ENCODE results near the gene TMTC4. TPM values are rescaled to one million over a fixed set of nuclear protein-coding genes. Genes with fewer than 3 reads are reported as not detected.

The TMTC4 gene
- total and polyA plus RNA-seq, 7 donors = 3.6 to 16.9 (median 8.6) TPM

DNA sequence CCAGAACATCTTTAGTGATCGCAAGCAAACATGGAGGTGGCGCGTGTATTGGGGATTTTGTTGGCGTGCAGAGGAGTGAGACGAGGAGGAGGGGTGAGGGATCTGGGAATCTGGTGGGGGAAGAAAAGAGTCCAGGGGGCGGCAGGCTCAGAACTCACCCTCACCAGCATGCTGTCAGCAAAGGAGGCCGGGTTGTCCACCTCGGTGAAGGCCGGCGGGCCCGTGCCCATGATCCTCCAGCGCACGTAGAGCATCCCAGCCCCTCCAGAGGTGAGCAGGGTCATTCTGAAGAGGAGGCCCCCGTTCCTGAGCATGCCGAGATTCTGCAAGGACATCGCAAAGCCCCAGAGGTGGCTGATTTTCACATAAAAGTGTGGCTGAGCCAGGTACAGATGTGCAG is 37.2 kb downstream of the TMTC4 start:
- intact Hi-C loops (cut with DNase I) = no loop called here
- Histone ChIP-seq H3K4me1 (peaks cover 0 to 14% (median 0%) of the 10 kb centered on the region in 4 donors), H3K36me3 (peaks cover 0 to 66% (median 14%) of the 10 kb centered on the region in 4 donors), H3K9me3 (no peaks in the 10 kb centered on the region), H3K27me3 (no peaks in the 10 kb centered on the region), H3K4me3 (no peak overlapping the region), H3K27ac (no peak overlapping the region)
- no peak for DNase-seq
- no peak for TF ChIP-seq EP300 (IDR thresholded peaks at IDR 0.05)
- no peak for TF ChIP-seq POLR2AphosphoS5 (IDR thresholded peaks at IDR 0.05)
- no peak for TF ChIP-seq POLR2A (IDR thresholded peaks at IDR 0.05)
- TF ChIP-seq, protein P1, sequence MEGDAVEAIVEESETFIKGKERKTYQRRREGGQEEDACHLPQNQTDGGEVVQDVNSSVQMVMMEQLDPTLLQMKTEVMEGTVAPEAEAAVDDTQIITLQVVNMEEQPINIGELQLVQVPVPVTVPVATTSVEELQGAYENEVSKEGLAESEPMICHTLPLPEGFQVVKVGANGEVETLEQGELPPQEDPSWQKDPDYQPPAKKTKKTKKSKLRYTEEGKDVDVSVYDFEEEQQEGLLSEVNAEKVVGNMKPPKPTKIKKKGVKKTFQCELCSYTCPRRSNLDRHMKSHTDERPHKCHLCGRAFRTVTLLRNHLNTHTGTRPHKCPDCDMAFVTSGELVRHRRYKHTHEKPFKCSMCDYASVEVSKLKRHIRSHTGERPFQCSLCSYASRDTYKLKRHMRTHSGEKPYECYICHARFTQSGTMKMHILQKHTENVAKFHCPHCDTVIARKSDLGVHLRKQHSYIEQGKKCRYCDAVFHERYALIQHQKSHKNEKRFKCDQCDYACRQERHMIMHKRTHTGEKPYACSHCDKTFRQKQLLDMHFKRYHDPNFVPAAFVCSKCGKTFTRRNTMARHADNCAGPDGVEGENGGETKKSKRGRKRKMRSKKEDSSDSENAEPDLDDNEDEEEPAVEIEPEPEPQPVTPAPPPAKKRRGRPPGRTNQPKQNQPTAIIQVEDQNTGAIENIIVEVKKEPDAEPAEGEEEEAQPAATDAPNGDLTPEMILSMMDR (IDR thresholded peaks at IDR 0.05) = no peak
- 93 to 97% methylated on average over 16 of the region's 16 CpGs for WGBS, 2 donors

DNA sequence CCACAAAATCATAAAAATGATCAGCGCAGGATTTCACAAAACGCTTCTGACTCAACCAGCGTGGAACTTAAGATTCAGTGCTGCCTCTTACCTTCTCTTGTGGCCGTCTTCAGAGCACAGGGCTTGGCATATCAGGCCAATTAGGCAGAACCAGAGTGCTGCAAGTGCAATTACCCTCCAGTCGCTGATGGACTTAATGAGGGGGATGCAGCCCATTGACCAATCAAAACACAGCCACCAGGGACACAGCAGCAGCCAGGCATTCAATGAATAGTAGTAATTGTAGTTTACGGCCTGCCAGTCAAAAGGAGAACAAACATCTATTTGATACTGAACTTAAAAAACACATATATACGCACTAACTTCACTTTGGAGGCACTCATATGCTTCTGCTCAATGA is 38.2 kb downstream of the TMTC4 start:
- H3K27me3 ChIP-seq = no peaks in the 10 kb centered on the region
- TF ChIP-seq, protein P1 (IDR thresholded peaks at IDR 0.05) = no peak
- TF ChIP-seq POLR2A (IDR thresholded peaks at IDR 0.05) = no peak
- TF ChIP-seq POLR2AphosphoS5 (IDR thresholded peaks at IDR 0.05) = no peak
- no peak for TF ChIP-seq EP300 (IDR thresholded peaks at IDR 0.05)
- H3K36me3 ChIP-seq = peaks cover 0 to 60% (median 10%) of the 10 kb centered on the region in 4 donors
- peaks cover 0 to 14% (median 0%) of the 10 kb centered on the region in 4 donors for H3K4me1 ChIP-seq
- WGBS, 2 donors = 91 to 96% methylated on average over 7 of the region's 7 CpGs
- intact Hi-C loops (cut with DNase I) = no loop called here
- no peaks in the 10 kb centered on the region for H3K9me3 ChIP-seq
- no peak overlapping the region for H3K4me3 ChIP-seq
- no peak overlapping the region for H3K27ac ChIP-seq
- DNase-seq = no peak

DNA sequence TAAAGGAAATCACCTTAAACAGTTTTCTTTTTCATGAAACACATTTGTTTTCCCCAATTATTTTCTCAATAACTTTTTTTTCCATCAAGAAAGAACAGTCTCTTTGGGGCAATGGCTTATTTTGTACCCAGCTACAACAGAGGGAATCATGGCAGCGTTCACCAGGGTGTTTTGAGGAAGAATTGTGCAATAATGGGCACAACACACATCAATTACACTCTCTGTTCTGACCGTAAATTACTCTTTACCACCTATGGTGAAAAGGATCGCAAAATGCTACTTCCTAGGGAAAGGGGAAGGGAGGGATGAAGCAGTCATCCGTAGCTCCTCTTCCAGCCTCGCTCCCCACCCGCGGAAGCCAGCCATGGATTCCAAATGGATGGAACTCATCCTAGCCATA is 38.6 kb downstream of the TMTC4 start:
- no peak overlapping the region for H3K4me3 ChIP-seq
- no peaks in the 10 kb centered on the region for H3K27me3 ChIP-seq
- 90 to 92% methylated on average over 7 of the region's 7 CpGs for WGBS, 2 donors
- no peaks in the 10 kb centered on the region for H3K9me3 ChIP-seq
- H3K27ac ChIP-seq = no peak overlapping the region
- peaks cover 0 to 55% (median 10%) of the 10 kb centered on the region in 4 donors for H3K36me3 ChIP-seq
- TF ChIP-seq, protein P1 (IDR thresholded peaks at IDR 0.05) = no peak
- TF ChIP-seq POLR2AphosphoS5 (IDR thresholded peaks at IDR 0.05) (no peak), POLR2A (IDR thresholded peaks at IDR 0.05) (no peak), EP300 (IDR thresholded peaks at IDR 0.05) (no peak)
- peaks cover 0 to 14% (median 0%) of the 10 kb centered on the region in 4 donors for H3K4me1 ChIP-seq
- intact Hi-C loops (cut with DNase I) = no loop called here
- no peak for DNase-seq

DNA sequence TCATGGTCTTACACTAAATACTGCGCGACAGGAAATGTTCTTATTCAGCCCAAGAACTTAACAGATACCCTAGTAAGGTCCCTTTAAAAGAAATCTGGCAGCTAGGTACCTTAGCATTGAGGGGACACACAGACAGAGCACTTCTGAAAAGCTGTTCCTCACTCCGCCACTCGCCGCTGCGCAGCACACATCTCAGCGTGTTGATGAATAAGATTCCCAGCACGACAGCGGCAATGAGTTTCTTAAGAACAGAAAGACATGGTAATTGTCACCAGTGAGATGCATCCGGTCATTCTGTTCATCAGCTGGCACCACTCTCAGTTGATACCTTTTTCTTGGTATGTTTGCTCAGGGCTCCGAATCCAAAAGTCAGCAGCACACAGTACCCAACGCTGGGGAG is 39.9 kb downstream of the TMTC4 start:
- TF ChIP-seq POLR2AphosphoS5 (IDR thresholded peaks at IDR 0.05) (no peak), POLR2A (IDR thresholded peaks at IDR 0.05) (no peak), EP300 (IDR thresholded peaks at IDR 0.05) (no peak)
- TF ChIP-seq, protein P1 (IDR thresholded peaks at IDR 0.05) = no peak
- H3K36me3 ChIP-seq = peaks cover 0 to 53% (median 10%) of the 10 kb centered on the region in 4 donors

DNA sequence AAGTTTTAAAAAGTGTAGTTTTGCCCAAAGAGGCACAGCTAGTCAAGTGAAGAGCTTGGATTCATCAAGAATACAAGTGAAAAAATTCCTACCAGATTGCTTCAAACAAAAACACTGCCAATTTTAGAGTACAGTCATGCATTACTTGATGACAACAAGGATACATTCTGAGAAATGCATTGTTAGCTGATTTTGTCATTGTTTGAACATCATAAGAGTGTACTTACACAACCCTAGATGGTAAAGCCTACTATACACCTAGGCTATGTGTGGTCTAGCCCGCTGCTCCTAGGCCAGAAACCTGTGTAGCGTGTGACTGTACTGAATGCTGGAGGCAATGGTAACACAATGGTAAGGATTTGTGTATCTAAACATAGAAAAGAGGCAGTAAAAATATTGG is 41.1 kb downstream of the TMTC4 start:
- H3K4me1 ChIP-seq = peaks cover 0 to 14% (median 0%) of the 10 kb centered on the region in 4 donors
- 91 to 94% methylated on average over 2 of the region's 2 CpGs for WGBS, 2 donors
- no peaks in the 10 kb centered on the region for H3K9me3 ChIP-seq
- DNase-seq = no peak
- H3K27me3 ChIP-seq = no peaks in the 10 kb centered on the region
- H3K27ac ChIP-seq = peak overlapping the region in 3 of 4 donors; percentile 5 to 72 (median 54)
- no peak for TF ChIP-seq EP300 (IDR thresholded peaks at IDR 0.05)
- TF ChIP-seq POLR2AphosphoS5 (IDR thresholded peaks at IDR 0.05) = peak in 2 of 4 donors; percentile 9 to 28
- peaks cover 0 to 58% (median 11%) of the 10 kb centered on the region in 4 donors for H3K36me3 ChIP-seq
- H3K4me3 ChIP-seq = no peak overlapping the region
- intact Hi-C loops (cut with DNase I) = no loop called here

More for the DNA sequence above, 39.9 kb downstream of the TMTC4 start:
- H3K27ac ChIP-seq = no peak overlapping the region
- intact Hi-C loops (cut with DNase I) = no loop called here
- no peak for DNase-seq
- WGBS, 2 donors = 93 to 94% methylated on average over 12 of the region's 12 CpGs
- no peaks in the 10 kb centered on the region for H3K27me3 ChIP-seq
- H3K4me1 ChIP-seq = peaks cover 0 to 14% (median 0%) of the 10 kb centered on the region in 4 donors
- H3K4me3 ChIP-seq = no peak overlapping the region
- no peaks in the 10 kb centered on the region for H3K9me3 ChIP-seq
